Stimulated activated CD8-positive, alpha-beta memory T cell treated with anti-CD3 and anti-CD28 coated beads, Interleukin-7, amount 100 ng/mL, for 24 hours (primary cell): ENCODE results near the gene CFAP410.

Source experiments
- DNase-seq: peaks from one replicate; pipeline ENCODE4 v3.0.0-alpha.2; 2020; ENCODE audit warnings: low read depth

CFAP410 gene

GRCh38 chr21:44298301-44298700, 40.9 kb downstream of the CFAP410 start:
- no peak for DNase-seq

- peak; percentile 51 for DNase-seq
Observed at GRCh38 chr21:44297525-44298290, 41.5 kb downstream of the CFAP410 start.

GRCh38 chr21:44296916-44297315, 42.3 kb downstream of the CFAP410 start:
- DNase-seq: no peak

- no peak for DNase-seq
Observed at GRCh38 chr21:44296103-44296519, 43.1 kb downstream of the CFAP410 start.

- DNase-seq: no peak
Observed at GRCh38 chr21:44295646-44296045, 43.5 kb downstream of the CFAP410 start.

- DNase-seq: no peak
Observed at GRCh38 chr21:44295163-44295573, 44.0 kb downstream of the CFAP410 start.

- no peak for DNase-seq
Observed at GRCh38 chr21:44294391-44295162, 44.6 kb downstream of the CFAP410 start.

GRCh38 chr21:44293551-44294231, 45.5 kb downstream of the CFAP410 start:
- DNase-seq: no peak

GRCh38 chr21:44292812-44293195, 46.4 kb downstream of the CFAP410 start:
- DNase-seq: no peak

- no peak for DNase-seq
Observed at GRCh38 chr21:44291936-44292811, 47.0 kb downstream of the CFAP410 start.

- DNase-seq: no peak
Observed at GRCh38 chr21:44291078-44291935, 47.9 kb downstream of the CFAP410 start.

- no peak for DNase-seq
Observed at GRCh38 chr21:44290327-44291077, 48.7 kb downstream of the CFAP410 start.

GRCh38 chr21:44289381-44290010, 49.7 kb downstream of the CFAP410 start:
- no peak for DNase-seq

GRCh38 chr21:44288251-44289110, 50.7 kb downstream of the CFAP410 start:
- DNase-seq: no peak

- DNase-seq: no peak
Observed at GRCh38 chr21:44286716-44287632, 52.2 kb downstream of the CFAP410 start.

- no peak for DNase-seq
Observed at GRCh38 chr21:44286086-44286715, 53.0 kb downstream of the CFAP410 start.
